WTC11 (cell line): ENCODE data around the gene ATP6V0E1. TPM values are rescaled to one million over a fixed set of nuclear protein-coding genes. Genes with fewer than 3 reads are reported as not detected.

ENCODE experiments used
- ATAC-seq: fragments of 200-7000 bp; cut with Tn5 transposase; 2 replicates; pipeline ENCODE4 v1.10.0; 2021; ENCODE audit warnings: mild to moderate bottlenecking, moderate library complexity
- CTCF ChIA-PET: fragments of 300-600 bp; sonication (Branson Sonifier 250); formaldehyde crosslinking; loops from one replicate; lab custom pipeline; 2021; ENCODE audit warnings: antibody characterized with exemption; lab: Charles Lee
- POLR2A ChIA-PET: fragments of 350-600 bp; sonication (Branson Sonifier 250); formaldehyde crosslinking; loops from one replicate; lab custom pipeline; 2021; ENCODE audit warnings: antibody characterized with exemption; lab: Charles Lee
- DNase-seq: peaks from one replicate; pipeline ENCODE4 v3.0.0; 2021; ENCODE audit warnings: low spot score
- H3K27ac Mint-ChIP-seq: 2 replicates; pipeline ENCODE4 v1.8.0; 2021; ENCODE audit warnings: mixed read lengths
- H3K27me3 Mint-ChIP-seq: 2 replicates; pipeline ENCODE4 v1.8.0; 2021; ENCODE audit warnings: low read depth, mild to moderate bottlenecking, moderate library complexity, mixed read lengths
- H3K36me3 Mint-ChIP-seq: 2 replicates; pipeline ENCODE4 v1.8.0; 2021; ENCODE audit warnings: mixed read lengths
- H3K4me1 Mint-ChIP-seq: 2 replicates; pipeline ENCODE4 v1.8.0; 2022; ENCODE audit warnings: mixed read lengths
- H3K4me3 Mint-ChIP-seq: 2 replicates; pipeline ENCODE4 v1.8.0; 2021; ENCODE audit warnings: mild to moderate bottlenecking, moderate library complexity, mixed read lengths
- H3K9me3 Mint-ChIP-seq: 2 replicates; pipeline ENCODE4 v1.8.0; 2021; ENCODE audit warnings: mixed read lengths
- ATF2 ChIP-seq: sonication (generic); formaldehyde crosslinking; IDR thresholded peaks from 2 replicates; pipeline ENCODE4 v1.8.1; 2022; ENCODE audit warnings: low read depth, missing genetic modification reagents, borderline replicate concordance
- E2F5 ChIP-seq: sonication (generic); formaldehyde crosslinking; IDR thresholded peaks from 2 replicates; pipeline ENCODE4 v1.8.1; 2022; ENCODE audit warnings: mild to moderate bottlenecking, moderate library complexity, missing genetic modification reagents
- ESRRA ChIP-seq: sonication (generic); formaldehyde crosslinking; IDR thresholded peaks from 2 replicates; pipeline ENCODE4 v1.8.1; 2022; ENCODE audit warnings: mild to moderate bottlenecking, missing genetic modification reagents, borderline replicate concordance
- FOXJ3 ChIP-seq: sonication (generic); formaldehyde crosslinking; IDR thresholded peaks from 2 replicates; pipeline ENCODE4 v1.9.0; 2021; ENCODE audit warnings: missing genetic modification reagents, mild to moderate bottlenecking, borderline replicate concordance
- FOXP1 ChIP-seq: sonication (generic); formaldehyde crosslinking; IDR thresholded peaks from 2 replicates; pipeline ENCODE4 v1.8.0; 2022; ENCODE audit warnings: missing genetic modification reagents, mild to moderate bottlenecking, moderate library complexity, borderline replicate concordance
- FOXP4 ChIP-seq: sonication (generic); formaldehyde crosslinking; IDR thresholded peaks from 2 replicates; pipeline ENCODE4 v1.8.0; 2022; ENCODE audit warnings: mild to moderate bottlenecking, missing genetic modification reagents
- GABPB1 ChIP-seq: sonication (generic); formaldehyde crosslinking; IDR thresholded peaks from 2 replicates; pipeline ENCODE4 v1.8.1; 2023; ENCODE audit warnings: mild to moderate bottlenecking, missing genetic modification reagents
- HMGA2 ChIP-seq: fragments of 250-450 bp; sonication (Bioruptor Pico); IDR thresholded peaks from 2 replicates; pipeline ENCODE4 v1.4.0; 2021; ENCODE audit warnings: mild to moderate bottlenecking, moderate library complexity
- HMGXB4 ChIP-seq: sonication (generic); formaldehyde crosslinking; IDR thresholded peaks from 2 replicates; pipeline ENCODE4 v1.8.1; 2023; ENCODE audit warnings: mild to moderate bottlenecking, moderate library complexity, missing genetic modification reagents
- MXD4 ChIP-seq: fragments of 250-450 bp; sonication (Bioruptor Pico); IDR thresholded peaks from 2 replicates; pipeline ENCODE4 v1.8.0; 2021; ENCODE audit warnings: mild to moderate bottlenecking, moderate library complexity, borderline replicate concordance
- TEAD1 ChIP-seq: sonication (generic); formaldehyde crosslinking; IDR thresholded peaks from 2 replicates; pipeline ENCODE4 v1.8.0; 2022; ENCODE audit warnings: mild to moderate bottlenecking, missing genetic modification reagents
- USF2 ChIP-seq: sonication (generic); formaldehyde crosslinking; IDR thresholded peaks from 2 replicates; pipeline ENCODE4 v1.8.1; 2023; ENCODE audit warnings: mild to moderate bottlenecking, missing genetic modification reagents, moderate library complexity
- total RNA-seq: library from RNA; stranded (reverse); gene quantifications from 3 replicates; pipeline ENCODE4 v1.2.3, GENCODE V29; 2021
- TF ChIP-seq, protein P1 (sequence below): sonication (generic); formaldehyde crosslinking; IDR thresholded peaks from 2 replicates; pipeline ENCODE4 v1.8.0; 2023; ENCODE audit warnings: missing genetic modification reagents, mild to moderate bottlenecking, borderline replicate concordance

ATP6V0E1 gene
- total RNA-seq, 1 experiment from 2014 or later, result 80.9 TPM

- TF ChIP-seq FOXP4 (no peak), MXD4 (CRISPR knock-in tag) (no peak), HMGA2 (CRISPR knock-in tag) (no peak), E2F5 (no peak)
- TF ChIP-seq, protein P1, sequence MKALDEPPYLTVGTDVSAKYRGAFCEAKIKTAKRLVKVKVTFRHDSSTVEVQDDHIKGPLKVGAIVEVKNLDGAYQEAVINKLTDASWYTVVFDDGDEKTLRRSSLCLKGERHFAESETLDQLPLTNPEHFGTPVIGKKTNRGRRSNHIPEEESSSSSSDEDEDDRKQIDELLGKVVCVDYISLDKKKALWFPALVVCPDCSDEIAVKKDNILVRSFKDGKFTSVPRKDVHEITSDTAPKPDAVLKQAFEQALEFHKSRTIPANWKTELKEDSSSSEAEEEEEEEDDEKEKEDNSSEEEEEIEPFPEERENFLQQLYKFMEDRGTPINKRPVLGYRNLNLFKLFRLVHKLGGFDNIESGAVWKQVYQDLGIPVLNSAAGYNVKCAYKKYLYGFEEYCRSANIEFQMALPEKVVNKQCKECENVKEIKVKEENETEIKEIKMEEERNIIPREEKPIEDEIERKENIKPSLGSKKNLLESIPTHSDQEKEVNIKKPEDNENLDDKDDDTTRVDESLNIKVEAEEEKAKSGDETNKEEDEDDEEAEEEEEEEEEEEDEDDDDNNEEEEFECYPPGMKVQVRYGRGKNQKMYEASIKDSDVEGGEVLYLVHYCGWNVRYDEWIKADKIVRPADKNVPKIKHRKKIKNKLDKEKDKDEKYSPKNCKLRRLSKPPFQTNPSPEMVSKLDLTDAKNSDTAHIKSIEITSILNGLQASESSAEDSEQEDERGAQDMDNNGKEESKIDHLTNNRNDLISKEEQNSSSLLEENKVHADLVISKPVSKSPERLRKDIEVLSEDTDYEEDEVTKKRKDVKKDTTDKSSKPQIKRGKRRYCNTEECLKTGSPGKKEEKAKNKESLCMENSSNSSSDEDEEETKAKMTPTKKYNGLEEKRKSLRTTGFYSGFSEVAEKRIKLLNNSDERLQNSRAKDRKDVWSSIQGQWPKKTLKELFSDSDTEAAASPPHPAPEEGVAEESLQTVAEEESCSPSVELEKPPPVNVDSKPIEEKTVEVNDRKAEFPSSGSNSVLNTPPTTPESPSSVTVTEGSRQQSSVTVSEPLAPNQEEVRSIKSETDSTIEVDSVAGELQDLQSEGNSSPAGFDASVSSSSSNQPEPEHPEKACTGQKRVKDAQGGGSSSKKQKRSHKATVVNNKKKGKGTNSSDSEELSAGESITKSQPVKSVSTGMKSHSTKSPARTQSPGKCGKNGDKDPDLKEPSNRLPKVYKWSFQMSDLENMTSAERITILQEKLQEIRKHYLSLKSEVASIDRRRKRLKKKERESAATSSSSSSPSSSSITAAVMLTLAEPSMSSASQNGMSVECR (CRISPR knock-in tag), result no peak
Observed at GRCh38 chr5:173027905-173028304, 44.3 kb downstream of the ATP6V0E1 start (continued).

DNA sequence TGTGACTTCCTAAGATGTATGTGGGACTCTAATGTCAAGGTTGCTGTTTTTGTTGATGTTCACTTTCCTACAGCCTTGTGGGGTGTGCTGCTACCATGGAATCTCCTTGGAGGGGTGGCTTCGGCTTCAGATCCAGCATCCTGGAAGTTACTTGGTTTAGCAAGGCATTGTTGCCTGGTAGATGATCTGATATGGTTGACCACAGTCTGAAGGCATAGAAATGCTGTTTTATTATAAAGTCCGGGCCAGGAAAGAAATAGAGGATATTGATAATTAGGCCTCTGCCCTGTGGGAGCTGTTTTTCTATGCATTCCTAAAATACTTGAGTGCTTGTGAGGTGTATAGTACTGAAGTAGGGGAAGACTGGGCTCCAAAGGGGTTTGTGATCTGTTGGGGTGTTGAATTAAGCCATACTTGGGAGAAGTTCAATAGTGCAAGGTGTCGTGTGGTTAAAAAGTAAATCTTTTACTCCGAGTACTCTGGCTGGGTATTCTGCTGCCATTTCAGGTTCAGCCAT lies 45.3 kb downstream of the ATP6V0E1 start:
- ChIA-PET POLR2A (no interaction called here), CTCF (no interaction called here)
- no peak overlapping the region for H3K4me3 Mint-ChIP-seq
- H3K27me3 Mint-ChIP-seq, result no peaks in the 10 kb centered on the region
- TF ChIP-seq FOXJ3 (CRISPR knock-in tag), result no peak
- TF ChIP-seq USF2 (CRISPR knock-in tag), result no peak
- no peak for TF ChIP-seq ATF2
- no peak for TF ChIP-seq ESRRA (CRISPR knock-in tag)
- no peak for TF ChIP-seq GABPB1 (CRISPR knock-in tag)
- TF ChIP-seq TEAD1, result no peak
- TF ChIP-seq FOXP1 (CRISPR knock-in tag), result no peak
- no peak for TF ChIP-seq HMGXB4 (CRISPR knock-in tag)
- H3K36me3 Mint-ChIP-seq, result peaks cover 3% of the 10 kb centered on the region
- no peak overlapping the region for H3K27ac Mint-ChIP-seq
- no peaks in the 10 kb centered on the region for H3K9me3 Mint-ChIP-seq
- H3K4me1 Mint-ChIP-seq, result no peaks in the 10 kb centered on the region
- ATAC-seq, result peak; percentile 41
- no peak for DNase-seq
